HG03159 (cell line): Measurements from ENCODE around the gene ADM2.
"Not testable (repeated sequence)": the region's sequence is repeated elsewhere in the genome, so short reads cannot be mapped to it uniquely, and the experiment has no call there.

Experiments
- ATAC-seq: cut with Tn5 transposase; IDR thresholded peaks from one replicate; pipeline ENCODE4 v1.9.1; 2021; ENCODE audit warnings: mild to moderate bottlenecking, moderate library complexity; ENCODE audit not compliant: unreplicated experiment

The ADM2 gene

GRCh38 chr22:50533856-50534711 lies 52.7 kb downstream of the ADM2 start:
- ATAC-seq = not testable (repeated sequence)

- no peak for ATAC-seq
Observed at GRCh38 chr22:50535113-50535512, 53.8 kb downstream of the ADM2 start.
